Mucosa of gallbladder (tissue), 1 donor: ENCODE data around the gene WWOX. TPM values are rescaled to one million over a fixed set of nuclear protein-coding genes. Genes with fewer than 3 reads are reported as not detected.

ENCODE experiments used
- DNase-seq: peaks from one replicate; pipeline ENCODE4 v3.0.0-alpha.2; 2020; ENCODE audit warnings: low spot score
- total RNA-seq: library from RNA; stranded (reverse); gene quantifications from one replicate; pipeline ENCODE4 v1.2.1, GENCODE V29; 2021
- donor health status: DM: no; HTN: no; CAD: no.

Gene WWOX
- total RNA-seq, 1 donor from 2014 or later = 28.2 TPM

GRCh38 chr16:79261481-79261940 is 1162.1 kb downstream of the WWOX start:
- DNase-seq = peak; percentile 34

- no peak for DNase-seq
Measured at GRCh38 chr16:79261944-79262552, 1162.6 kb downstream of the WWOX start.

Other genes with a start within 250 kb of the WWOX start
- 3.5 TPM for gene CLEC3A, start 77.1 kb upstream of the WWOX start, total RNA-seq